HepG2 (cell line): Measurements from ENCODE around the gene B4GALT2. TPM values are rescaled to one million over a fixed set of nuclear protein-coding genes. Genes with fewer than 3 reads are reported as not detected.
A peak's percentile ranks its signal among the peaks of the same experiment; 100 is the strongest.

Experiments used
- ARNTL ChIP-seq: sonication (generic); formaldehyde crosslinking; IDR thresholded peaks from 2 replicates; pipeline ENCODE4 v1.4.0; 2020; ENCODE audit warnings: mild to moderate bottlenecking, missing genetic modification reagents
- FOXA1 ChIP-seq, 2 experiments: fragments of 450-650 bp in 1 of 2; sonication (generic) in 1 of 2; formaldehyde crosslinking in 1 of 2; IDR thresholded peaks; 2 replicates each; pipeline versions ENCODE4 v1.4.0 to v1.6.1; 2016 to 2020; ENCODE audit warnings: missing genetic modification reagents in 1 of 2
- GATAD2A ChIP-seq: IDR thresholded peaks from 2 replicates; pipeline ENCODE4 v1.6.1; 2016
- HNRNPL ChIP-seq: fragments of 200-400 bp; formaldehyde crosslinking; IDR thresholded peaks from 2 replicates; pipeline ENCODE4 v1.6.1; 2017; ENCODE audit warnings: mild to moderate bottlenecking, low read depth, low read length
- KAT2B ChIP-seq: fragments of 150-350 bp; IDR thresholded peaks from 2 replicates; pipeline ENCODE4 v1.6.1; 2014; ENCODE audit warnings: low read depth, low read length, borderline replicate concordance
- KDM6A ChIP-seq: IDR thresholded peaks from 2 replicates; pipeline ENCODE4 v1.6.1; 2016; ENCODE audit warnings: low read depth
- MYPOP ChIP-seq: sonication (generic); formaldehyde crosslinking; IDR thresholded peaks from 2 replicates; pipeline ENCODE4 v1.8.1; 2023; ENCODE audit warnings: mild to moderate bottlenecking, moderate library complexity, missing genetic modification reagents
- RERE ChIP-seq: IDR thresholded peaks from 2 replicates; pipeline ENCODE4 v1.6.1; 2016; ENCODE audit warnings: low read depth, missing genetic modification reagents, missing compliant biosample characterization
- SAP130 ChIP-seq: IDR thresholded peaks from 2 replicates; pipeline ENCODE4 v1.6.1; 2016; ENCODE audit warnings: low read depth
- TEAD3 ChIP-seq: optimal IDR thresholded peaks from 2 replicates; pipeline ENCODE3; 2016; ENCODE audit warnings: borderline replicate concordance
- ZFAT ChIP-seq: sonication (generic); formaldehyde crosslinking; conservative IDR thresholded peaks from 2 replicates; pipeline ENCODE4 v1.8.1; 2023; ENCODE audit warnings: missing genetic modification reagents, inconsistent platforms
- ZFYVE20 ChIP-seq: sonication (generic); formaldehyde crosslinking; IDR thresholded peaks from 2 replicates; pipeline ENCODE4 v1.8.0; 2023; ENCODE audit warnings: low read depth, mild to moderate bottlenecking, moderate library complexity, missing genetic modification reagents, borderline replicate concordance
- ZNF17 ChIP-seq: sonication (generic); formaldehyde crosslinking; IDR thresholded peaks from 2 replicates; pipeline ENCODE4 v1.5.0; 2020; ENCODE audit warnings: mild to moderate bottlenecking, missing genetic modification reagents
- ZNF296 ChIP-seq: sonication (generic); formaldehyde crosslinking; conservative IDR thresholded peaks from 2 replicates; pipeline ENCODE4 v1.5.0; 2020; ENCODE audit warnings: mild to moderate bottlenecking, missing genetic modification reagents
- ZNF512 ChIP-seq: sonication (generic); formaldehyde crosslinking; IDR thresholded peaks from 2 replicates; pipeline ENCODE4 v1.4.0; 2020; ENCODE audit warnings: mild to moderate bottlenecking, missing genetic modification reagents
- ZNF605 ChIP-seq: sonication (generic); formaldehyde crosslinking; IDR thresholded peaks from 2 replicates; pipeline ENCODE4 v1.8.0; 2022; ENCODE audit warnings: mild to moderate bottlenecking, missing genetic modification reagents
- ZNF639 ChIP-seq: conservative IDR thresholded peaks from 2 replicates; pipeline ENCODE4 v1.6.1; 2018; ENCODE audit warnings: missing genetic modification reagents
- ZNF652 ChIP-seq: IDR thresholded peaks from 2 replicates; pipeline ENCODE4 v1.6.1; 2016; ENCODE audit warnings: low read depth, borderline replicate concordance
- ZNF749 ChIP-seq: sonication (generic); formaldehyde crosslinking; IDR thresholded peaks from 2 replicates; pipeline ENCODE4 v1.8.0; 2022; ENCODE audit warnings: mild to moderate bottlenecking, missing genetic modification reagents, moderate library complexity, borderline replicate concordance
- ZNF772 ChIP-seq: sonication (generic); formaldehyde crosslinking; IDR thresholded peaks from 2 replicates; pipeline ENCODE4 v1.5.0; 2020; ENCODE audit warnings: mild to moderate bottlenecking, missing genetic modification reagents
- ZNF879 ChIP-seq: sonication (generic); formaldehyde crosslinking; IDR thresholded peaks from 2 replicates; pipeline ENCODE4 v1.8.1; 2023; ENCODE audit warnings: missing genetic modification reagents
- polyA plus RNA-seq, 8 experiments: library from polyadenylated mRNA; depleted of rRNA in 3 of 8; stranded (reverse) in 7 of 8; unstranded in 1 of 8; fragments of >200 nt; fragmentation: Illumina TruSeq in 4 of 8; extraction: Trizol in 4 of 8; gene quantifications; 2 replicates each; pipeline versions ENCODE4 v1.2.1 to v1.2.3, GENCODE V29; 2011 to 2016; ENCODE audit warnings: low read depth in 4 of 8, missing spikeins in 1 of 8, mixed read lengths in 1 of 8; ENCODE audit not compliant: insufficient read depth in 1 of 8
- total RNA-seq, 5 experiments: library from RNA; depleted of rRNA; stranded (reverse); fragments of >200 nt; fragmentation: Illumina TruSeq; extraction: Trizol; gene quantifications; 2 replicates each; pipeline ENCODE4 v1.2.3, GENCODE V29; 2016; ENCODE audit warnings: low read depth in 1 of 5

Gene B4GALT2
- total and polyA plus RNA-seq, 2 of the 13 experiments (the other 11 are each of a cell fraction or from before 2014, with no cell fraction given), result 41.9 to 78.0 TPM

GRCh38 chr1:43987159-43987902 is 8.3 kb downstream of the B4GALT2 start (continued):
- TF ChIP-seq RERE, result no peak
- no peak for TF ChIP-seq ZNF512
- TF ChIP-seq ZNF652 (CRISPR knock-in tag), result peak; percentile 90
- TF ChIP-seq ZNF17 (CRISPR knock-in tag), result no peak
- peak; percentile 47; the same call in 1 of the 2 replicates for TF ChIP-seq ZNF605 (CRISPR knock-in tag)
- peak; percentile 58; the same call in 1 of the 2 replicates for TF ChIP-seq GATAD2A (CRISPR knock-in tag)
- no peak for TF ChIP-seq KAT2B
- no peak for TF ChIP-seq FOXA1 (IDR thresholded peaks at IDR 0.05)
- TF ChIP-seq FOXA1 (CRISPR knock-in tag; IDR thresholded peaks at IDR 0.05), result peak; percentile 86
- TF ChIP-seq ZNF296 (CRISPR knock-in tag), result no peak
- peak; percentile 11 for TF ChIP-seq TEAD3 (CRISPR knock-in tag)
- TF ChIP-seq ZFAT (CRISPR knock-in tag), result no peak
- TF ChIP-seq HNRNPL, result no peak
- TF ChIP-seq ZFYVE20 (CRISPR knock-in tag), result no peak
- TF ChIP-seq ZNF772 (CRISPR knock-in tag), result peak; percentile 23; the same call in 1 of the 2 replicates
- 0 out of 2 replicates have a peak, but pooled peaks have one; percentile 9 for TF ChIP-seq KDM6A (CRISPR knock-in tag)
- peak; percentile 58; the same call in 1 of the 2 replicates for TF ChIP-seq ARNTL
- peak; percentile 50; the same call in 1 of the 2 replicates for TF ChIP-seq MYPOP (CRISPR knock-in tag)
- no peak for TF ChIP-seq ZNF749 (CRISPR knock-in tag)
- 0 out of 2 replicates have a peak, but pooled peaks have one; percentile 30 for TF ChIP-seq ZNF879 (CRISPR knock-in tag)
- peak; percentile 64 for TF ChIP-seq SAP130
- 0 out of 2 replicates have a peak, but pooled peaks have one; percentile 34 for TF ChIP-seq ZNF639 (CRISPR knock-in tag)
